Fibroblast of villous mesenchyme (primary cell): Measurements from ENCODE around the gene LIN28B. TPM values are rescaled to one million over a fixed set of nuclear protein-coding genes. Genes with fewer than 3 reads are reported as not detected.

Source experiments
- DNase-seq: peaks from one replicate; pipeline ENCODE4 v3.0.0-alpha.2; 2010; ENCODE audit warnings: low read depth
- H3K4me3 ChIP-seq: 2 replicates; pipeline ENCODE4 v1.5.1; 2011; ENCODE audit warnings: low read depth, mild to moderate bottlenecking, low read length
- total RNA-seq: library from RNA; depleted of rRNA; stranded (reverse); fragments of >200 nt; gene quantifications from 2 replicates; pipeline ENCODE4 v1.2.3, GENCODE V29; 2012
- TF ChIP-seq, protein P1 (sequence below): IDR thresholded peaks from 2 replicates; pipeline ENCODE4 v1.5.1; 2012; ENCODE audit warnings: low read depth, mild to moderate bottlenecking, low read length; ENCODE audit not compliant: insufficient read depth

The LIN28B gene
- total RNA-seq, 1 donor = 5.6 TPM

GRCh38 chr6:104930939-104931338 lies 26.0 kb upstream of the LIN28B start:
- TF ChIP-seq, protein P1, sequence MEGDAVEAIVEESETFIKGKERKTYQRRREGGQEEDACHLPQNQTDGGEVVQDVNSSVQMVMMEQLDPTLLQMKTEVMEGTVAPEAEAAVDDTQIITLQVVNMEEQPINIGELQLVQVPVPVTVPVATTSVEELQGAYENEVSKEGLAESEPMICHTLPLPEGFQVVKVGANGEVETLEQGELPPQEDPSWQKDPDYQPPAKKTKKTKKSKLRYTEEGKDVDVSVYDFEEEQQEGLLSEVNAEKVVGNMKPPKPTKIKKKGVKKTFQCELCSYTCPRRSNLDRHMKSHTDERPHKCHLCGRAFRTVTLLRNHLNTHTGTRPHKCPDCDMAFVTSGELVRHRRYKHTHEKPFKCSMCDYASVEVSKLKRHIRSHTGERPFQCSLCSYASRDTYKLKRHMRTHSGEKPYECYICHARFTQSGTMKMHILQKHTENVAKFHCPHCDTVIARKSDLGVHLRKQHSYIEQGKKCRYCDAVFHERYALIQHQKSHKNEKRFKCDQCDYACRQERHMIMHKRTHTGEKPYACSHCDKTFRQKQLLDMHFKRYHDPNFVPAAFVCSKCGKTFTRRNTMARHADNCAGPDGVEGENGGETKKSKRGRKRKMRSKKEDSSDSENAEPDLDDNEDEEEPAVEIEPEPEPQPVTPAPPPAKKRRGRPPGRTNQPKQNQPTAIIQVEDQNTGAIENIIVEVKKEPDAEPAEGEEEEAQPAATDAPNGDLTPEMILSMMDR = no peak

DNA sequence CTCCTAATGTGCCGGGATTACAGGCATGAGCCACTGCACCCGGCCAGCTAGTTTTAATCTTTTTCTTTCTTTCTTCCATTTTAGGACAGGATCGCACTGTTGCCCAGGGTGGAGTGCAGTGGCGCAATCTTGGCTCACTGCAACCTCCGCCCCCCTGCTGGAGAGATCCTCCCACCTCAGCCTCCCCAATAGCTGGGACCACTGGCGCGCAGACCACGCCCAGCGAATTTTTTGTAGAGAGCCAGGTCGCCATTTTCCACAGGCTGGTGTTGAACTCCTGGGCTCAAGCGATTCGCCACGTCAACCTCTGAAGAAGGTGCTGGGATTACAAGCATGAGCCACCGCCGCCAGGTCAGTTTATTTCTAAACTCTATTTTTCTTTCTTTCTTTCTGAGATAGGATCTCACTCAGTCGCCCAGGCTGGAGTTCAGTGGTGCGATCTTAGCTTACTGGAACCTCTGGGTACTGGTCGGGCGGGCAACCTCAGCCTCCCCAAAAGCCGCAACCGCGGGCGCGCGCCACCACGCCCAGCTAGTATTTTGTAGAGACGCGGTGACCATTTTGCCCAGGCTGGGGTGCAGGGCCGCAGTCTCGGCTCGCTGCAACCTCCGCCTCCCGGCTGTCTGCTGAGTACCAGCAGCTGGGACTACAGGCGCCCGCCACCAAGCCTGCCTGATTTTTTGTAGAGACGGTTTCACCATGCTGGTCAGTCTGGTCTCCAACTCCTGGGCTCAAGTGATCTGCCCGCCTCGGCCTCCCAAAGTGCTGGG lies 20.0 kb upstream of the LIN28B start:
- TF ChIP-seq, protein P1 = no peak

More at GRCh38 chr6:104930939-104931338, 26.0 kb upstream of the LIN28B start:
- no peak for DNase-seq
- H3K4me3 ChIP-seq = no peak overlapping the region

GRCh38 chr6:104940238-104940892 lies 16.5 kb upstream of the LIN28B start:
- TF ChIP-seq, protein P1 = no peak

More for the DNA sequence above, 20.0 kb upstream of the LIN28B start:
- DNase-seq = peak; percentile 77
- H3K4me3 ChIP-seq = peak overlapping the region; percentile 66

DNA sequence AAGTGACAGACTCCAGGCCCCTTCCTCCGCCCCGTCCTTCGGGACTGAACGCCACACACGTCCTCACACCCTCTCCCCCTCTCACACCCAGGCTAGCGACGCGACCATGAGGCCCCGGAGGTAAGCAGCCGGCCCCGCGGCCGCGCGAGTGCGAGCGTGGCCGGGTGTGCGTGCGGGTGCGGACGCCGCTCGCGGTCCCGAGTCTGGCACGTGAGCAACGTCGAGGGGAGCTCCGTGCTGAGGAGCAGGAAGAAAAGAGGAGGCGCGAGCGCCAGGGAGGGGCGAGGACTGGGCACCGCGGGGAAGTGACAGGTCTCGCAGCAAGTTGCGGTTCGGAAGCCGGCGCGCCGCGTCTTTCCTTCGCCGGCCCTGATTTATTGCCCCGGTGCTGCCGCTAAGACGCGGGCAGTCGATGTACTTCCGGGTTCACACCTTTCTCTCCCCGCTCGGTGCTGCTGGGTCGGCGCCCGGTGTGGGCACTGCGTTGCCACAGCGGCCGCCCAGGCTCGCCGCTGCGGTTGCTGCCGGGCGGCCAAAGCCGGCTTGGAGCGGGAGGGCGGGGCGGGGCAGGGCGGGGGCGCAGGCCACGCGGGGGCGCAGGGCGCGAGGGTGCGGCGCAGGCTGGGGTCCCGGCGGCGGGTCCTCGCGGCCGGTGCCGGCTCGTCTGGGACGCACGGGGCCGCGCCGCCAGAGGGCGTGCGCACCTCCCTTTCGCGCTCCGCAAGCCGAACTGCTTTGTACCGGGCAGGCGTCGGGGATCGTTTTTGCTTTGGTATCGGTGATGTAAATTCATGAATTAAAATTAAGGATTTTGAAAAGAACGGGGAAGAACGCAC lies 15.8 kb upstream of the LIN28B start:
- H3K4me3 ChIP-seq = peak overlapping the region; percentile 51
- DNase-seq = peak; percentile 59
- TF ChIP-seq, protein P1 = peak; percentile 49

More at GRCh38 chr6:104940238-104940892, 16.5 kb upstream of the LIN28B start:
- no peak for DNase-seq
- H3K4me3 ChIP-seq = peak overlapping the region; percentile 66

GRCh38 chr6:104941729-104942091 lies 15.2 kb upstream of the LIN28B start:
- peak overlapping the region; percentile 51 for H3K4me3 ChIP-seq
- no peak for DNase-seq
- TF ChIP-seq, protein P1 = no peak

DNA sequence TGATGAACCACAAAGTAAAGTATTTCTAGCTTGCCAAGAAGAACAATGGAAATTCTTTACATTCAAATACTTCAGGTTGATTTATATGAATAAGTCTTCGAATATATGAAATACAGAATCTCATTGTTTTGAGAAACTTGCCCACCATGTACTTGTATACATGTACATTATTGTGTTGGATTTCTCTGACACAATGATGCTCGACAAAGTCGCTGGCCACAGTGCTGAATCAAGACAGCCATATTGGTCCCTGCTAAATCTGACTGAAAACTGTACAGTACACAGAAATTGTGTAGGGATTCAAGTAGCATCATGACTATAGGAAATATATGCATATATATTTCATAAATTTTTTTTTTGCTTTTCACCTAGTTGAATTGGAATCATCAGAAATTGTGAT lies 13.1 kb upstream of the LIN28B start:
- TF ChIP-seq, protein P1 = no peak
- H3K4me3 ChIP-seq = no peak overlapping the region
- peak; percentile 48 for DNase-seq
